ENCODE measurements around the gene RDX. TPM values are rescaled to one million over a fixed set of nuclear protein-coding genes. Genes with fewer than 3 reads are reported as not detected.

RDX gene
- total and polyA plus RNA-seq, 9 of the 15 experiments (the other 6 are each of a cell fraction or from before 2014, with no cell fraction given): 35.6 to 62.1 (median 54.3) TPM

GRCh38 chr11:110296226-110297075, at the start of gene RDX (continued):
- TF ChIP-seq, protein P1, sequence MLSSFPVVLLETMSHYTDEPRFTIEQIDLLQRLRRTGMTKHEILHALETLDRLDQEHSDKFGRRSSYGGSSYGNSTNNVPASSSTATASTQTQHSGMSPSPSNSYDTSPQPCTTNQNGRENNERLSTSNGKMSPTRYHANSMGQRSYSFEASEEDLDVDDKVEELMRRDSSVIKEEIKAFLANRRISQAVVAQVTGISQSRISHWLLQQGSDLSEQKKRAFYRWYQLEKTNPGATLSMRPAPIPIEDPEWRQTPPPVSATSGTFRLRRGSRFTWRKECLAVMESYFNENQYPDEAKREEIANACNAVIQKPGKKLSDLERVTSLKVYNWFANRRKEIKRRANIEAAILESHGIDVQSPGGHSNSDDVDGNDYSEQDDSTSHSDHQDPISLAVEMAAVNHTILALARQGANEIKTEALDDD (IDR thresholded peaks at IDR 0.05): no peak
- TF ChIP-seq ZNF239 (CRISPR knock-in tag; IDR thresholded peaks at IDR 0.05) (no peak), ZNF134 (CRISPR knock-in tag; conservative IDR thresholded peaks at IDR 0.05) (no peak), CCNT2 (IDR thresholded peaks at IDR 0.05; ENCODE audit: borderline replicate concordance, extremely low read depth, insufficient read length, low read depth, low read length) (peak; percentile 83), CREB1 (IDR thresholded peaks at IDR 0.05) (peak; percentile 20; the same call in 1 of the 2 replicates), CREB1 (CRISPR knock-in tag; IDR thresholded peaks at IDR 0.05) (no peak), VEZF1 (CRISPR knock-in tag; IDR thresholded peaks at IDR 0.05) (peak; percentile 100), ZNF217 (CRISPR knock-in tag; IDR thresholded peaks at IDR 0.05) (no peak), JUND (IDR thresholded peaks at IDR 0.05; ENCODE audit: borderline replicate concordance, low read depth, low read length) (no peak), JUND (tag; IDR thresholded peaks at IDR 0.05; ENCODE audit: borderline replicate concordance, low read depth, low read length) (no peak), YY1 (IDR thresholded peaks at IDR 0.05; ENCODE audit: borderline replicate concordance in 1 of 3, control insufficient read depth in 1 of 3, extremely low read depth in 1 of 3, insufficient read depth in 3 of 3, insufficient read length in 1 of 3, insufficient replicate concordance in 2 of 3, low read depth in 1 of 3, low read length in 2 of 3) (peak; percentile 69 to 96 (median 92)), ZBTB11 (CRISPR knock-in tag; IDR thresholded peaks at IDR 0.05) (0 out of 6 replicates have a peak, but pooled peaks of 1 of the 3 experiments have one; percentile 36), ZNF583 (CRISPR knock-in tag; IDR thresholded peaks at IDR 0.05) (peak; percentile 34; the same call in 1 of the 2 replicates), HCFC1 (IDR thresholded peaks at IDR 0.05; ENCODE audit: low read depth, low read length) (peak; percentile 43; the same call in 1 of the 2 replicates), E2F3 (CRISPR knock-in tag; IDR thresholded peaks at IDR 0.05) (peak; percentile 76; the same call in 1 of the 2 replicates)
- TF ChIP-seq, protein P2, sequence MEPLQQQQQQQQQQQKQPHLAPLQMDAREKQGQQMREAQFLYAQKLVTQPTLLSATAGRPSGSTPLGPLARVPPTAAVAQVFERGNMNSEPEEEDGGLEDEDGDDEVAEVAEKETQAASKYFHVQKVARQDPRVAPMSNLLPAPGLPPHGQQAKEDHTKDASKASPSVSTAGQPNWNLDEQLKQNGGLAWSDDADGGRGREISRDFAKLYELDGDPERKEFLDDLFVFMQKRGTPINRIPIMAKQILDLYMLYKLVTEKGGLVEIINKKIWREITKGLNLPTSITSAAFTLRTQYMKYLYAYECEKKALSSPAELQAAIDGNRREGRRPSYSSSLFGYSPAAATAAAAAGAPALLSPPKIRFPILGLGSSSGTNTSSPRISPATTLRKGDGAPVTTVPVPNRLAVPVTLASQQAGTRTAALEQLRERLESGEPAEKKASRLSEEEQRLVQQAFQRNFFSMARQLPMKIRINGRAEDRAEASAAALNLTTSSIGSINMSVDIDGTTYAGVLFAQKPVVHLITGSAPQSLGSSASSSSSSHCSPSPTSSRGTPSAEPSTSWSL (CRISPR knock-in tag; IDR thresholded peaks at IDR 0.05; ENCODE audit: borderline replicate concordance): no peak

Data from K562 (cell line).